Measurements from ENCODE around the gene CLEC16A.
"Not testable (repeated sequence)": the region's sequence is repeated elsewhere in the genome, so short reads cannot be mapped to it uniquely, and the experiment has no call there.

Gene CLEC16A

GRCh38 chr16:10966559-10966958 is 22.2 kb downstream of the CLEC16A start:
- not testable (repeated sequence) for DNase-seq (ENCODE audit: low read depth in 2 of 2)

- no peak for DNase-seq (ENCODE audit: low read depth in 2 of 2)
Measured at GRCh38 chr16:10967986-10968385, 23.6 kb downstream of the CLEC16A start.

- DNase-seq (ENCODE audit: low read depth in 2 of 2): no peak
Measured at GRCh38 chr16:10968498-10968897, 24.1 kb downstream of the CLEC16A start.

- DNase-seq (ENCODE audit: low read depth in 2 of 2): no peak
Measured at GRCh38 chr16:10969615-10970014, 25.3 kb downstream of the CLEC16A start.

- DNase-seq (ENCODE audit: low read depth in 2 of 2): no peak
Measured at GRCh38 chr16:10970065-10970464, 25.7 kb downstream of the CLEC16A start.

GRCh38 chr16:10971560-10971961 is 27.2 kb downstream of the CLEC16A start:
- no peak for DNase-seq (ENCODE audit: low read depth in 2 of 2)

GRCh38 chr16:10972108-10972818 is 27.9 kb downstream of the CLEC16A start:
- DNase-seq (ENCODE audit: low read depth in 2 of 2): no peak

GRCh38 chr16:10972819-10973464 is 28.6 kb downstream of the CLEC16A start:
- DNase-seq (ENCODE audit: low read depth in 2 of 2): no peak

GRCh38 chr16:10976634-10977033 is 32.3 kb downstream of the CLEC16A start:
- no peak for DNase-seq (ENCODE audit: low read depth in 2 of 2)

- no peak for DNase-seq (ENCODE audit: low read depth in 2 of 2)
Measured at GRCh38 chr16:10978124-10978523, 33.8 kb downstream of the CLEC16A start.

GRCh38 chr16:10978871-10979446 is 34.6 kb downstream of the CLEC16A start:
- no peak for DNase-seq (ENCODE audit: low read depth in 2 of 2)

GRCh38 chr16:10979717-10980601 is 35.6 kb downstream of the CLEC16A start:
- DNase-seq (ENCODE audit: low read depth in 2 of 2): no peak

- DNase-seq (ENCODE audit: low read depth in 2 of 2): no peak
Measured at GRCh38 chr16:10980813-10981212, 36.4 kb downstream of the CLEC16A start.

GRCh38 chr16:10981697-10982216 is 37.4 kb downstream of the CLEC16A start:
- no peak for DNase-seq (ENCODE audit: low read depth in 2 of 2)

- DNase-seq (ENCODE audit: low read depth in 2 of 2): no peak
Measured at GRCh38 chr16:10982465-10983150, 38.2 kb downstream of the CLEC16A start.

- no peak for DNase-seq (ENCODE audit: low read depth in 2 of 2)
Measured at GRCh38 chr16:10983159-10983558, 38.8 kb downstream of the CLEC16A start.

GRCh38 chr16:10984509-10984908 is 40.1 kb downstream of the CLEC16A start:
- DNase-seq (ENCODE audit: low read depth in 2 of 2): no peak

GRCh38 chr16:10987361-10988163 is 43.2 kb downstream of the CLEC16A start:
- DNase-seq (ENCODE audit: low read depth in 2 of 2): no peak

- peak; percentile 66 to 81 for DNase-seq (ENCODE audit: low read depth in 2 of 2)
Measured at GRCh38 chr16:10988164-10988803, 43.9 kb downstream of the CLEC16A start.

- no peak for DNase-seq (ENCODE audit: low read depth in 2 of 2)
Measured at GRCh38 chr16:10988879-10989278, 44.5 kb downstream of the CLEC16A start.
